Measurements from ENCODE around the gene UGGT2. TPM values are rescaled to one million over a fixed set of nuclear protein-coding genes. Genes with fewer than 3 reads are reported as not detected.

UGGT2 gene
- total and polyA plus RNA-seq, 9 of the 15 experiments (the other 6 are each of a cell fraction or from before 2014, with no cell fraction given), result 3.5 to 24.5 (median 18.3) TPM

DNA sequence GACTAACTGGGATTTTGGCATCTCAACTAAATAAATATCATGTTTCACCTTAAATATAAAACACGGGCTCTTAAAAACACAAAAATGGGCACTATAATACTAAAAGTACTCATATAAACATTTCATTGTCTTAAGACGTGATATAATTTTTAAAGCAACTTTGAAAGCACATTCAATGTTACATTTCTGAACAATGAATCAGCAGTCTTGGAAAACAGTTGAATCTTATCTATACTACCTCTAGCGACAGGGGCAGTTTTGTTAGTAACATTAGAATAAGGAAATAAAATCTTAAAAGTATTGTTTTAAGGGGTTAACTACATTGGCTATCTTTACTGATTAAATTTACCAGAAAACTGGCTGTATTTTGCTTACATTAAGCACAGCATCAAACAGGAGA is 156.9 kb downstream of the UGGT2 start (continued):
- TF ChIP-seq ZNF23 (CRISPR knock-in tag; IDR thresholded peaks at IDR 0.05) (no peak), KAT7 (CRISPR knock-in tag; IDR thresholded peaks at IDR 0.05; ENCODE audit: borderline replicate concordance) (no peak), HEY1 (CRISPR knock-in tag; IDR thresholded peaks at IDR 0.05; ENCODE audit: borderline replicate concordance) (no peak), ZC3H11A (IDR thresholded peaks at IDR 0.05; ENCODE audit: low read depth, low read length) (no peak), RERE (CRISPR knock-in tag; IDR thresholded peaks at IDR 0.05; ENCODE audit: borderline replicate concordance) (no peak), MAFG (tag; conservative IDR thresholded peaks at IDR 0.05) (peak; percentile 81), JUND (IDR thresholded peaks at IDR 0.05; ENCODE audit: borderline replicate concordance, low read depth, low read length) (peak; percentile 30; the same call in 1 of the 2 replicates), JUND (tag; IDR thresholded peaks at IDR 0.05; ENCODE audit: borderline replicate concordance, low read depth, low read length) (no peak), RCOR1 (IDR thresholded peaks at IDR 0.05; ENCODE audit: borderline replicate concordance in 1 of 2, low read depth in 2 of 2, low read length in 2 of 2) (no peak), ZNF431 (CRISPR knock-in tag; IDR thresholded peaks at IDR 0.05) (no peak), SP2 (IDR thresholded peaks at IDR 0.05; ENCODE audit: extremely low read depth, low read depth, low read length, poor library complexity, severe bottlenecking) (no peak), GATA2 (CRISPR knock-in tag; IDR thresholded peaks at IDR 0.05) (no peak)
- TF ChIP-seq, protein P1, sequence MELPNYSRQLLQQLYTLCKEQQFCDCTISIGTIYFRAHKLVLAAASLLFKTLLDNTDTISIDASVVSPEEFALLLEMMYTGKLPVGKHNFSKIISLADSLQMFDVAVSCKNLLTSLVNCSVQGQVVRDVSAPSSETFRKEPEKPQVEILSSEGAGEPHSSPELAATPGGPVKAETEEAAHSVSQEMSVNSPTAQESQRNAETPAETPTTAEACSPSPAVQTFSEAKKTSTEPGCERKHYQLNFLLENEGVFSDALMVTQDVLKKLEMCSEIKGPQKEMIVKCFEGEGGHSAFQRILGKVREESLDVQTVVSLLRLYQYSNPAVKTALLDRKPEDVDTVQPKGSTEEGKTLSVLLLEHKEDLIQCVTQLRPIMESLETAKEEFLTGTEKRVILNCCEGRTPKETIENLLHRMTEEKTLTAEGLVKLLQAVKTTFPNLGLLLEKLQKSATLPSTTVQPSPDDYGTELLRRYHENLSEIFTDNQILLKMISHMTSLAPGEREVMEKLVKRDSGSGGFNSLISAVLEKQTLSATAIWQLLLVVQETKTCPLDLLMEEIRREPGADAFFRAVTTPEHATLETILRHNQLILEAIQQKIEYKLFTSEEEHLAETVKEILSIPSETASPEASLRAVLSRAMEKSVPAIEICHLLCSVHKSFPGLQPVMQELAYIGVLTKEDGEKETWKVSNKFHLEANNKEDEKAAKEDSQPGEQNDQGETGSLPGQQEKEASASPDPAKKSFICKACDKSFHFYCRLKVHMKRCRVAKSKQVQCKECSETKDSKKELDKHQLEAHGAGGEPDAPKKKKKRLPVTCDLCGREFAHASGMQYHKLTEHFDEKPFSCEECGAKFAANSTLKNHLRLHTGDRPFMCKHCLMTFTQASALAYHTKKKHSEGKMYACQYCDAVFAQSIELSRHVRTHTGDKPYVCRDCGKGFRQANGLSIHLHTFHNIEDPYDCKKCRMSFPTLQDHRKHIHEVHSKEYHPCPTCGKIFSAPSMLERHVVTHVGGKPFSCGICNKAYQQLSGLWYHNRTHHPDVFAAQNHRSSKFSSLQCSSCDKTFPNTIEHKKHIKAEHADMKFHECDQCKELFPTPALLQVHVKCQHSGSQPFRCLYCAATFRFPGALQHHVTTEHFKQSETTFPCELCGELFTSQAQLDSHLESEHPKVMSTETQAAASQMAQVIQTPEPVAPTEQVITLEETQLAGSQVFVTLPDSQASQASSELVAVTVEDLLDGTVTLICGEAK (IDR thresholded peaks at IDR 0.05), result no peak
- TF ChIP-seq, protein P1 (CRISPR knock-in tag; IDR thresholded peaks at IDR 0.05), result no peak
